HuH-7 (cell line): ENCODE results near the gene TRIO.
A peak's percentile ranks its signal among the peaks of the same experiment; 100 is the strongest.

Experiments
- DNase-seq: peaks from one replicate; pipeline ENCODE4 v3.0.0; 2011; ENCODE audit warnings: low spot score

The TRIO gene

DNA sequence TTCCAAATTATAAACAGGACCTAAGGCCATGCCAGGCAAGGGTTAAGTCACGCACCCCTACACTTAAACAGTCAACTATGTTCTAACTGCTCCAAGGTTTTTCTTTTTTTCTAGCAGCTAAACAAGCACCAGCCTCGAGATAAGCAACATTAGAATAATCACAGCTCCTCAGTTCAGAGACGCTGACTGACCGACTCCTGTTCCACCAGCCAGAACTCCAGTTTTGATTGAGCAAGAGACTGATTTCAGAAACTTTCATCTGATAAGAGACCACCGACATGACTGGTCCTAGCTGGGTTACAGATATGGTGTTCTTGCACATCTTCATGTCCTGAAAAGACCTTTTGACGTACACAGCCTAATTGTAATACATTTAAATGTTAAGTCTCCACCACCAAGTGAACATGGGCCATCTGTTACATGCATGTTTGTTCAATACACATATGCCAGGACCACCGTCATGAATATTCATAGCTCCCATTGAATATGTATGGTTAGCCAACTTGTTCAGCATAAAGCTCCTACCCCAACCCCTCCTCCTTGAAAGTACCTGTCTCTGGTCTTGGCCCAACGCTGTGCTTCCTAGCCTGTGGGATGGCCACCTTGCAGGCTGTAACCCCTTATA is 414.8 kb downstream of the TRIO start:
- peak; percentile 15 for DNase-seq
